GM19395 (cell line): Measurements from ENCODE around the gene GLB1L2.

Experiments used
- ATAC-seq: cut with Tn5 transposase; IDR thresholded peaks from one replicate; pipeline ENCODE4 v1.9.1; 2021; ENCODE audit warnings: mild to moderate bottlenecking, moderate library complexity; ENCODE audit not compliant: unreplicated experiment

GLB1L2 gene

GRCh38 chr11:134346101-134346975 is 14.6 kb downstream of the GLB1L2 start:
- ATAC-seq = no peak

DNA sequence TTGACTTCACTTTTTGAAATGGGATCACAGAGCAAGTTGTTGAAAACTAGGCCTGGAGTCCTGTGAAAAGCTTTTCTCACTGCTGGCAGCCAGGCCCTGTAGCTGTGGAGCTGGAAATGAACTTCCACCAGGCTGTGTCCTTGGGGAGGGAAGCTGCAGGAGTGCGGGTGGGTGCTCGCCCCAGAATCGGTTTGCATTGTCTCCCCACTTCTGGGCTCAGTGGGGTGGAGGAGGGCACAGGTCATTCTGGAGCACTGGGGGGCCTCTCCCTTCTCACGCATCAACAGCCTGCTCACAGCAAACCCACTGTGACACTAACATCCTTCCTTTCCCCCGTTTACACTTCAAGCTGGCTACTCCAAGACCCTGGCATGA is 15.2 kb downstream of the GLB1L2 start:
- no peak for ATAC-seq

GRCh38 chr11:134347441-134347840 is 15.7 kb downstream of the GLB1L2 start:
- ATAC-seq = no peak

GRCh38 chr11:134349109-134349801 is 17.5 kb downstream of the GLB1L2 start:
- no peak for ATAC-seq

GRCh38 chr11:134349802-134350355 is 18.1 kb downstream of the GLB1L2 start:
- ATAC-seq = no peak

DNA sequence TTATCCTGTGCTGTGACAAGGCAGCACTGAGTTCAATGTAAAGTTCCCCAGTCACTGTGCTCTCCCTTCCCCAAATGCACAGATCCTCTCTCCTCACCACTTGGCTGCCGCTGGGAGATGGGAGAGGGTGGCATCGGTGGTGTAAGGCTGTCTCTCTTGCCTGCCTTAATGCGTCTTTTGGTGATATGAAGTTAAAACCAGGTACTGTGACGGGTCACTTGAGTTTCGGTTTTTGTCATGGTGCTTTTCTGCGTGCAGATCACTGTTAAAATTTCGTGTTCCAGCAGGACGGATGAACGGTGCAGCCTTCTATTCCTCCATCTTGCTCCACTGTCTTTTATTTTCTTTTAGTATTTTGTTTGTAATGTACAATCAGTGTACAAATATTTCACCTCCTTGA is 18.6 kb downstream of the GLB1L2 start:
- ATAC-seq = peak; percentile 64

- ATAC-seq = no peak
Measured at GRCh38 chr11:134352111-134352510, 20.3 kb downstream of the GLB1L2 start.

DNA sequence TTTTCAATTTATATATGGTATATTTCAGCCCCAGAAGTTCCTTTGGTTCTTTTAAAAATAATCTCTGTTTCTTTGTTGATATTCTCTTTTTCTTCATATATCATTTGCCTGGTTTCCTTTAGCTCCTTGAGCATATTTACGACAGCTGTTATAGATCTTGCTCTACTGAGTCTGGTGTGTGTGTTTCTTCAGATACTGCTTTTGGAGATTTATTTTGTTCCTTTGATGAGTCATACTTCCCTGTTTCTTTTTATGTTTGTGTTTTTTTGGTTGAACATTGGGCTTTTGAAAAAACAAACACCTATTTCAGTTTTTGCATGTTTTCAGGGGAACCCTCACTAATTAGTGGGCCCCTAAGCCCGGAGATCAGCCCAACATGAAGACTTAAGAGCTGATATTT is 23.3 kb downstream of the GLB1L2 start:
- no peak for ATAC-seq

- no peak for ATAC-seq
Measured at GRCh38 chr11:134355656-134356055, 23.9 kb downstream of the GLB1L2 start.

GRCh38 chr11:134356656-134357544 is 25.1 kb downstream of the GLB1L2 start:
- ATAC-seq = no peak

DNA sequence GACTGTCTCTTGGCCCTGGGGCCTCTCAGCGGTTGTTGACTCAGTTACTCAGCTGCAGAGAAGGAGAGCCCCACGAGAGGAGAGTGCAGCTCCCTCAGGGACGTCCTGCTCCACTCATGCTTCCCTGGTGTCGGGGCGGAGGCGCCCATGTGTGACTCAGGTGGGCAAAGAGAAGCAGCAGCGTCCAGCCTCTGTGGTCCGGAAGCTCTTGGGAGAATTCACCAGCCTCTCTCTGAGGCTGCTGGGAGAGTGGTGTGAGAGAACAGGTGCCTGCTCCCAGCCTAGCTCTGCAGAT is 25.7 kb downstream of the GLB1L2 start:
- ATAC-seq = no peak

- ATAC-seq = no peak
Measured at GRCh38 chr11:134358165-134358855, 26.5 kb downstream of the GLB1L2 start.

DNA sequence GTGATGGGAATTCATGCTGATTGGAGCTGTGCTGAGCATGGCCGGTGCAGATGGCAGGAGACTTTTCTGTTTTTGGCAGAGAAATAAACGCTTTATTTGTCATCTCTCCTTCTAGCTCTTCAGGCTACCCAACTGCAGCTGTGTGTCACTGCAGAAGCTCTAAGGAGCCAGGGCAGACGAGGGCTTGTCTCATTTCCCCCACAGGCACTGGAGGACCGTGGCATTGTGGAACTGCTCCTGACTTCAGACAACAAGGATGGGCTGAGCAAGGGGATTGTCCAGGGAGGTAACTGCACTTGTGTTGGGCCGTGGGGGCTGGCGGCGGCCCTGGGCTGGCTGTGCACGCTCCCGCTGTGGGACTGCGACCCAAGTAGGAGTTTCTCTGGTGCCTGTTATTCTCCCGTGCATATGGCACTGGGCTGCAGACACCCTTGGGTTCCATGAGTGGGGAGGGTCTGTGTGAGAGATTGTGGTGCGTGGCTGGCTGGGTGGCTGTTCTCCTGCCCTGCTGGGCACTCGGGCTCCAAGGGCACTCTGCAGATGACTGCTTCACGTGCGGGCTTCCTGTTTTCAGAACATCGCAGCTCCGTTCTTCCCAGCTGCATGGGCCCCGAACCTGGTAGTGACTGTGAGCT is 27.2 kb downstream of the GLB1L2 start:
- no peak for ATAC-seq

- ATAC-seq = no peak
Measured at GRCh38 chr11:134359646-134360045, 27.9 kb downstream of the GLB1L2 start.

GRCh38 chr11:134360050-134360835 is 28.5 kb downstream of the GLB1L2 start:
- ATAC-seq = peak; percentile 84

GRCh38 chr11:134361661-134362060 is 29.9 kb downstream of the GLB1L2 start:
- ATAC-seq = no peak

DNA sequence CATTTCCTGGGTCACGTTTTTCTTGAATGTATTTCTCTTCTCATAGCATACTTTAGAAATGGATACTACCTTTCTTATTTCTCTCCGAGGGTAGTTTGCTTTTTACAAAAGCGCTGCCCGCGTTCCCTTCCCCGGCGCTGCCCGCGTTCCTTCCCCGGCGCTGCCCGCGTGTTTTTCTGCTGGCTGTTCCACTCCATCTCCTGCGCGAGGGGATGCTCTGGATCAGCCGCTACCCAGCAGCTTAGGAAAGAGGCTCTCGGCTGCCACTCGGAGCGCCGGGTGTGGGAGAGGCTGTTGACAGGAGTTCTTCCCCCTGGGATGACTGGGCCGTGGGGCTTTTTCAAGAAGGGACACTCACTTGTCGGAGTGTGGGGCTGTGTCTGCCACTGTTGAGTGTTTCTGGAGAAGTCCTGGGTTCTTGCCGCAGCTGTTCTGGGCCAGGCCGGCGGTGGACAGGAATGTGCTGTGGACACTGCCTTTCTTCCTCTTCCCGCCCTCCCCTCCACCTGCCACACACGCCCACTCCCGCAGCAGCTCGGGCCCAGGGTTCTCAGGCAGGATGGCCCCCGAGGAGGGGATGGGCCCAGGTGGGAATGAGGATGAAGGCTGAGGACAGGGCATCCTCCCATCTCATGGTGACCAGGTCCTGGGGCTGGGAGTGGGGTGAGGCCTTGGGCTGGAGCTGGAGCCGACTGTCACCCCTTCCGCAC is 30.6 kb downstream of the GLB1L2 start:
- ATAC-seq = no peak

DNA sequence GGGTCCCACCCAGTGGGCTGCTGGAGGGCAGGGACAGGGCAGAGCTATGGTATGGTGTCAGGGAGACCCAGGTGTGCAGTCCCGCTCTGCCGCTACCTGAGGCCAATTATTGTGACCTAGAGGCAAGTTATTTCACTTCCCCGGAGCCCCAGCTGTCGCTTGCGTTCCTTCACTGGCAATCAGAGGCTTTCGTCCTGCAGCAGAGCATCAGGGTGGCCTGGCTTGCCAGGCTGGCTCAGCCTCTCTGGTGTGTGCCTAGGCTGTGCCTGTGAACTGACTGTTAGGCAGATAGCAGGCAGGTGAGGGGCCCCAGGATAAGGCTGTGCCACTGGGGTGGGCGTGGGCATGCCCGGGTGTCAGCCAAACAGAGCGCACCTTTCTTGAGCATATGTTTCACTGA is 31.4 kb downstream of the GLB1L2 start:
- no peak for ATAC-seq

- ATAC-seq = no peak
Measured at GRCh38 chr11:134363592-134363991, 31.8 kb downstream of the GLB1L2 start.
